HFF-Myc (cell line): ENCODE data around the gene GRID1.

ENCODE experiments used
- DNase-seq: peaks from one replicate; pipeline ENCODE4 v3.0.0-alpha.2; 2011; ENCODE audit warnings: low read depth; ENCODE audit errors: extremely low read depth
- H3K4me3 ChIP-seq: replicated peaks from 2 replicates; pipeline ENCODE4 v1.5.1; 2011; ENCODE audit warnings: low read depth, mild to moderate bottlenecking, control low read depth, low read length
- CTCF ChIP-seq: IDR thresholded peaks from 2 replicates; pipeline ENCODE4 v1.5.1; 2012; ENCODE audit warnings: mild to moderate bottlenecking, low read depth, low read length, control low read depth; ENCODE audit errors: missing control alignments

Gene GRID1

GRCh38 chr10:86107131-86107530, 259.5 kb downstream of the GRID1 start:
- no peak for DNase-seq
- no peak for TF ChIP-seq CTCF
- no peak overlapping the region for H3K4me3 ChIP-seq

GRCh38 chr10:86106616-86107015, 260.0 kb downstream of the GRID1 start:
- DNase-seq: no peak
- no peak overlapping the region for H3K4me3 ChIP-seq
- TF ChIP-seq CTCF: no peak

- H3K4me3 ChIP-seq: no peak overlapping the region
- TF ChIP-seq CTCF: no peak
- DNase-seq: no peak
Measured at GRCh38 chr10:86105640-86106039, 261.0 kb downstream of the GRID1 start.

GRCh38 chr10:86105181-86105580, 261.4 kb downstream of the GRID1 start:
- H3K4me3 ChIP-seq: no peak overlapping the region
- no peak for DNase-seq
- no peak for TF ChIP-seq CTCF

GRCh38 chr10:86104611-86105145, 261.9 kb downstream of the GRID1 start:
- no peak for TF ChIP-seq CTCF
- DNase-seq: no peak

GRCh38 chr10:86104156-86104555, 262.4 kb downstream of the GRID1 start:
- no peak for DNase-seq
- no peak for TF ChIP-seq CTCF
- H3K4me3 ChIP-seq: no peak overlapping the region

More at GRCh38 chr10:86104611-86105145, 261.9 kb downstream of the GRID1 start:
- no peak overlapping the region for H3K4me3 ChIP-seq
